Small intestine (tissue), 7 donors: ENCODE data around the gene FZD7. TPM values are rescaled to one million over a fixed set of nuclear protein-coding genes. Genes with fewer than 3 reads are reported as not detected.

Experiments used
- DNase-seq, 2 donors: peaks; one replicate each; pipeline versions ENCODE4 v3.0.0 to v3.0.0-alpha.2; 2013
- FAIRE-seq: peaks from 2 replicates; lab custom pipeline; 2012; peaks lifted over from hg19 to GRCh38; lab: Jason Lieb, UNC
- H3K27ac ChIP-seq, 3 donors: one replicate each; pipeline ENCODE4 v1.5.1; 2013; ENCODE audit warnings: low read length in 2 of 3, mild to moderate bottlenecking in 2 of 3, control low read depth in 1 of 3, inconsistent platforms in 1 of 3, low read depth in 1 of 3, moderate library complexity in 1 of 3
- H3K27me3 ChIP-seq, 3 donors: one replicate each; pipeline ENCODE4 v1.6.1; 2013; ENCODE audit warnings: low read length in 3 of 3, inconsistent platforms in 1 of 3; ENCODE audit not compliant: control insufficient read depth in 3 of 3, insufficient read depth in 3 of 3
- H3K36me3 ChIP-seq, 3 donors: one replicate each; pipeline ENCODE4 v1.6.1; 2013; ENCODE audit warnings: low read length in 3 of 3, inconsistent platforms in 1 of 3, low read depth in 1 of 3, mild to moderate bottlenecking in 1 of 3, moderate library complexity in 1 of 3; ENCODE audit not compliant: control insufficient read depth in 3 of 3, insufficient read depth in 2 of 3
- H3K4me1 ChIP-seq, 3 donors: one replicate each; pipeline ENCODE4 v1.6.1; 2013; ENCODE audit warnings: low read length in 2 of 3, inconsistent platforms in 1 of 3, low read depth in 1 of 3, mild to moderate bottlenecking in 1 of 3, moderate library complexity in 1 of 3; ENCODE audit not compliant: control insufficient read depth in 3 of 3, insufficient read depth in 2 of 3
- H3K4me3 ChIP-seq, 3 donors: one replicate each; pipeline ENCODE4 v1.5.1; 2013; ENCODE audit warnings: low read length in 3 of 3, control low read depth in 1 of 3, inconsistent platforms in 1 of 3, low read depth in 1 of 3, mild to moderate bottlenecking in 1 of 3, moderate library complexity in 1 of 3
- H3K9me3 ChIP-seq, 2 donors: one replicate each; pipeline ENCODE4 v1.6.1; 2013; ENCODE audit warnings: low read depth in 1 of 2, low read length in 1 of 2; ENCODE audit not compliant: control insufficient read depth in 2 of 2, insufficient read depth in 1 of 2
- WGBS, 3 donors: extraction: QIAGEN DNeasy Blood & Tissue Kit; methylation state at CpG; one replicate each; pipeline ENCODE4 v1.1.7; 2013; 5-methylcytosine and 5-hydroxymethylcytosine counted together
- polyA plus RNA-seq, 4 donors: library from polyadenylated mRNA; stranded (reverse) in 3 of 4; unstranded in 1 of 4; fragments of 200-250 nt in 3 of 4; fragments of 120-200 nt in 1 of 4; gene quantifications; one replicate each; pipeline versions ENCODE4 v1.2.1 to v1.2.3, GENCODE V29; 2013
- donor health status: healthy with polysubstance abuse.
- donor health status: control.
- donor health status: control.
- donor health status: Bipolar disorder and iron deficiency.
- donor health status: healthy.

Gene FZD7
- polyA plus RNA-seq, 4 donors: 1.6 to 27.9 (median 6.3) TPM

DNA sequence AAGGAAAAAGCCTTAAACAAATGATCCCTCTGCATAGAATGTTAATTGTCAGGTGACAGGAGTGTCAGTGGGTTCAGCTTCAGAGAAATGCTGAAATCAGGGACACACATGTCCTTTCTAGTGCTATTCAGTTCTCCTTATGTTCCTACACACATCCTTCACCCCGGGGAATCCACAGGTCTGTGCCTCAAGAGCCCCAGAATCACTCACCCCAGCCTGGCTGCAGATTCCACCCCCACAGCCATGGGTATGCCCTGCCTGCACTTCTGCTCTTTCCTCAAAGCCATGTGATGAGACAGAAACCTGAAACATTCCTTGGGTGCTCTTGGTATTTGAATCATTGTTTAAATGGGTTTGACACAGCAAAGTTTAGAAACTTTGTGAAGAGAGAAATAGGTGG lies 27.4 kb upstream of the FZD7 start:
- H3K9me3 ChIP-seq: no peaks in the 10 kb centered on the region
- H3K4me3 ChIP-seq: no peak overlapping the region
- no peak for FAIRE-seq
- peak overlapping the region in 1 of 3 donors; percentile 10 for H3K27ac ChIP-seq
- 74 to 90% (median 87%) methylated on average over 1 of the region's 1 CpG for WGBS, 3 donors
- H3K36me3 ChIP-seq: no peaks in the 10 kb centered on the region
- no peak for DNase-seq
- H3K4me1 ChIP-seq: no peaks in the 10 kb centered on the region
- no peaks in the 10 kb centered on the region for H3K27me3 ChIP-seq

DNA sequence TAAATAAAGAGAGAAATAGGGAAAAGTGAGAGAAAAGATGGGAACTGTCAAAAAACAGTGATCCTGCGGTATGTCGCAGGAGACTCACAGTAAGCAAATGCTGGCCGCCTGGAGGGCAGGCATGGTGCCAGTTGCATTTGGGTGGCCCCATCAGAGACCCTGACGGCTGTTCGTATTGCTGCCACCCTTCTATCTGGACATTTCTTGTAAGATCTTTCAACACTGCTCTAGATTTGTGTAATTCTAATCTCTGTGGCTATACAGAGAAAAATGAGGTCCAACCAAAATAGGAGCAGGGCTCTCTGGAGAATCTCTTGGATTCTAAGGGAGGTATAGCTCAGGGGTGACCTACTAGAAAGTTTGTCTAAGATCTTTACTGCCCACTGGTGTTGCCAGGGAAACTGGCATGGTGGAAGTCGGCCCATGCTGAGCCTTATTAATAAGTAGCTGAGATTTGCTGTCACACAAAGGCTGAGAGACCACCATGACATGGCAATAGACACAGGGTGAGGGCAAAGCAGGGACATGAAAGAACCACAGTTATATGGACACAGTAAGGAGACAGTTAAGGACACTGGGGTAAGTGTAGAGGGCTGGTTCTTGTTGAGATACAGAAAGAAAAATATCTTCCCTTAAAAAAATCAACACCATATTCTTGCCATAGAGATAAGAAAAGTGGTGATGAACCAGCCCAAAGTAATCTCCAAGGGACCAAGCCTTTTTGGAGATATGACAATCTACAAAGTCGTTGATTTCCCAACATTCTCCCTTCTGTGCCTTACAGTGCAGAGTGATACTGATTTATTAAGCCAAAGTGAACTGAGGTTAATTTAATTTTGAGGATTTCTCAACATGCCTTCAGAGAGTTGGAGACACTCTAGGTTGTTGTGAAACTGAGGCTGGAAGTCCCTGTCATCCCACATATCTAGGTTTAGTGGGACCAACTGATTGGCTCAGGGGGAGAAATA lies 26.4 kb upstream of the FZD7 start:
- Histone ChIP-seq H3K4me3 (no peak overlapping the region), H3K9me3 (no peaks in the 10 kb centered on the region), H3K27me3 (no peaks in the 10 kb centered on the region), H3K27ac (no peak overlapping the region), H3K4me1 (no peaks in the 10 kb centered on the region), H3K36me3 (no peaks in the 10 kb centered on the region)
- FAIRE-seq: no peak
- WGBS, 3 donors: 75 to 83% (median 80%) methylated on average over 7 of the region's 7 CpGs
- no peak for DNase-seq

DNA sequence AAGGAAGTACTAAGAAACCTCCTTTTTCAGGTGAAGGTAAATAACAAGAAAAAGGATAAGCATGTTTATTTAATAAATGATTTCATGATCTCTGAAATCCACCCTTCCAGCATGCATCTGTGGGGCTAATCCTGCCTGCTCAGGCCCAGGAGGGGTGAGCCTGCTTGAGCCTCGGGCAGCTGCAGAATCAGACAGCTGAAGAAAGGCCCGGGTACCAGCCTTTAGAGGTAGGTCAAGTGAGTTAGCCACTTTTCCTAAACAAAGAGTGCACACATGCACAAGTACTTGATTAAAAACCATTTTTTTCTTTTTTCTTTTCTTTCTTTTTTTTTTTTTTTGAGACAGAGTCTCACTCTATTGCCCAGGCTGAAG lies 25.7 kb upstream of the FZD7 start:
- Histone ChIP-seq H3K36me3 (no peaks in the 10 kb centered on the region), H3K4me3 (no peak overlapping the region), H3K9me3 (no peaks in the 10 kb centered on the region), H3K27me3 (no peaks in the 10 kb centered on the region), H3K4me1 (no peaks in the 10 kb centered on the region), H3K27ac (no peak overlapping the region)
- no peak for DNase-seq
- 62 to 96% (median 94%) methylated on average over 2 of the region's 2 CpGs for WGBS, 3 donors
- no peak for FAIRE-seq

- no peaks in the 10 kb centered on the region for H3K27me3 ChIP-seq
- H3K4me1 ChIP-seq: no peaks in the 10 kb centered on the region
- H3K36me3 ChIP-seq: no peaks in the 10 kb centered on the region
- FAIRE-seq: no peak
- no peaks in the 10 kb centered on the region for H3K9me3 ChIP-seq
- H3K4me3 ChIP-seq: no peak overlapping the region
- WGBS, 3 donors: 60 to 89% (median 86%) methylated on average over 5 of the region's 5 CpGs
- no peak overlapping the region for H3K27ac ChIP-seq
- DNase-seq: no peak
Measured at GRCh38 chr2:202009019-202009481, 24.6 kb upstream of the FZD7 start.

- H3K36me3 ChIP-seq: no peaks in the 10 kb centered on the region
- FAIRE-seq: no peak
- H3K9me3 ChIP-seq: no peaks in the 10 kb centered on the region
- DNase-seq: no peak
- H3K27me3 ChIP-seq: no peaks in the 10 kb centered on the region
- WGBS, 3 donors: 85 to 94% (median 92%) methylated on average over 7 of the region's 7 CpGs
- peaks cover 0 to 3% (median 0%) of the 10 kb centered on the region in 3 donors for H3K4me1 ChIP-seq
- no peak overlapping the region for H3K4me3 ChIP-seq
- no peak overlapping the region for H3K27ac ChIP-seq
Measured at GRCh38 chr2:202009581-202009980, 24.1 kb upstream of the FZD7 start.

DNA sequence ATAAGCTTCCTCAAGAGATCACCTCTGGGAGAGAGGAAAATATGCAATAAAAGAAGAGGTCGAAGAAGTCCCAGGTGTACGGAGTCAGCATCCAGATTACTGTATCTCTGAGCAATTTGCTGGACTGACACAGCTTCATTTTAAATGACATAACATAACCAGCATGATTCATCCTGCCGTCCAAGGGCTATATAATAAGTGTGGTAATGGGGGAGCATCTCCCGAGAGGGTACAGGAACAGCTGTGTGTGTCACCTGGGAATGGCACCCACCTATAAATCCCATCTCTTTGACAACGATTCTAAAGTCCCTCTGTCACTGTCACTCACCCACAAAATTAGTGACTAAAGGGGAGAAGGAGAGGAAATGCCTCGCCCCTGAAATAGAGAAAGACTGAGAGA lies 19.3 kb upstream of the FZD7 start:
- no peaks in the 10 kb centered on the region for H3K27me3 ChIP-seq
- peak overlapping the region in 1 of 3 donors; percentile 24 for H3K27ac ChIP-seq
- DNase-seq: peak; percentile 23 to 66
- WGBS, 3 donors: 19 to 57% (median 27%) methylated on average over 6 of the region's 6 CpGs
- H3K4me3 ChIP-seq: no peak overlapping the region
- no peaks in the 10 kb centered on the region for H3K36me3 ChIP-seq
- no peaks in the 10 kb centered on the region for H3K9me3 ChIP-seq
- H3K4me1 ChIP-seq: peaks cover 0 to 9% (median 0%) of the 10 kb centered on the region in 3 donors
- FAIRE-seq: no peak

- DNase-seq (no peak), FAIRE-seq (no peak)
- Histone ChIP-seq H3K9me3 (no peaks in the 10 kb centered on the region), H3K27me3 (no peaks in the 10 kb centered on the region), H3K27ac (peak overlapping the region in 1 of 3 donors; percentile 24), H3K4me3 (no peak overlapping the region), H3K4me1 (peaks cover 0 to 9% (median 0%) of the 10 kb centered on the region in 3 donors), H3K36me3 (no peaks in the 10 kb centered on the region)
- 62 to 69% (median 66%) methylated on average over 9 of the region's 9 CpGs for WGBS, 3 donors
Measured at GRCh38 chr2:202014759-202015211, 18.9 kb upstream of the FZD7 start.

DNA sequence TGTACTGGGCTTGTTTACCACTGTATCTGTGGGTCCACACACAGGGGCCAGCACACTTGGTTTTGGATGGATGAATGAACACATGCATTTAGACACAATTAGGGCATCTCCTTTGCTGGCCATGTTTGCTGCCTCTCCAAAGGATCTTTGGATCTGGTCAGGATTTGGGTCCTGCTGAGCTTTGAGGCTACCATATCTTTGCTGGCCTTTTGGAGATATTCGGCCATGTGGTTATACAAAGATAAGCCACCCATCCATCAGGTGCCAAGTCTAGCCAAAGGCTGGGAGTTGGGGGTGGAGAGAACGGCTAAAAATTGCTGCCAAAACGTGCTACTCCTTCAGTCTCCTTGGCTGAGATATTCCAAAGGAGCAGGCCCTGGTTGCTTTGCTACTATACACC lies 18.2 kb upstream of the FZD7 start:
- H3K4me3 ChIP-seq: no peak overlapping the region
- no peaks in the 10 kb centered on the region for H3K9me3 ChIP-seq
- H3K27ac ChIP-seq: no peak overlapping the region
- H3K4me1 ChIP-seq: peaks cover 0 to 9% (median 0%) of the 10 kb centered on the region in 3 donors
- FAIRE-seq: no peak
- no peaks in the 10 kb centered on the region for H3K27me3 ChIP-seq
- DNase-seq: no peak
- WGBS, 3 donors: 71 to 90% (median 84%) methylated on average over 3 of the region's 3 CpGs
- H3K36me3 ChIP-seq: no peaks in the 10 kb centered on the region
